GM21717 (cell line): ENCODE measurements around the gene CNNM3.
A peak's percentile ranks its signal among the peaks of the same experiment; 100 is the strongest.

ENCODE experiments used
- ATAC-seq: cut with Tn5 transposase; IDR thresholded peaks from one replicate; pipeline ENCODE4 v1.9.1; 2021; ENCODE audit warnings: mild to moderate bottlenecking, moderate library complexity; ENCODE audit not compliant: unreplicated experiment

The CNNM3 gene

GRCh38 chr2:96838345-96839292 lies 22.6 kb downstream of the CNNM3 start:
- no peak for ATAC-seq

GRCh38 chr2:96839293-96839874 lies 23.3 kb downstream of the CNNM3 start:
- no peak for ATAC-seq

GRCh38 chr2:96839875-96840850 lies 24.1 kb downstream of the CNNM3 start:
- ATAC-seq, result no peak

- no peak for ATAC-seq
Observed at GRCh38 chr2:96841701-96842495, 25.8 kb downstream of the CNNM3 start.

- no peak for ATAC-seq
Observed at GRCh38 chr2:96842600-96842999, 26.5 kb downstream of the CNNM3 start.

- no peak for ATAC-seq
Observed at GRCh38 chr2:96843538-96844268, 27.6 kb downstream of the CNNM3 start, which contains the start of gene ANKRD23. TSS of gene ANKRD23 (minus strand) at chr2:96844021. CDS start at chr2:96843992, 29 bp downstream.

- ATAC-seq, result no peak
Observed at GRCh38 chr2:96844405-96844808, 28.3 kb downstream of the CNNM3 start.

- no peak for ATAC-seq
Observed at GRCh38 chr2:96846825-96847224, 30.8 kb downstream of the CNNM3 start.

GRCh38 chr2:96847586-96847985 lies 31.5 kb downstream of the CNNM3 start:
- ATAC-seq, result no peak

GRCh38 chr2:96848264-96848663 lies 32.2 kb downstream of the CNNM3 start:
- no peak for ATAC-seq

- no peak for ATAC-seq
Observed at GRCh38 chr2:96852667-96853066, 36.6 kb downstream of the CNNM3 start.

GRCh38 chr2:96853321-96853720 lies 37.3 kb downstream of the CNNM3 start:
- no peak for ATAC-seq

GRCh38 chr2:96856776-96857666 lies 41.0 kb downstream of the CNNM3 start:
- ATAC-seq, result no peak

- peak; percentile 92 for ATAC-seq
Observed at GRCh38 chr2:96857667-96858372, 41.8 kb downstream of the CNNM3 start, which contains the start of gene ANKRD39. TSS of gene ANKRD39 (minus strand) at chr2:96858016. CDS start at chr2:96857987, 29 bp downstream.

GRCh38 chr2:96859099-96859649 lies 43.1 kb downstream of the CNNM3 start:
- ATAC-seq, result no peak

- ATAC-seq, result no peak
Observed at GRCh38 chr2:96859681-96860064, 43.6 kb downstream of the CNNM3 start.
